ENCODE measurements around the gene FTH1. TPM values are rescaled to one million over a fixed set of nuclear protein-coding genes. Genes with fewer than 3 reads are reported as not detected.
A peak's percentile ranks its signal among the peaks of the same experiment; 100 is the strongest.

Gene FTH1
- total and polyA plus RNA-seq, 2 of the 13 experiments (the other 11 are each of a cell fraction or from before 2014, with no cell fraction given): 607 to 760 TPM

DNA sequence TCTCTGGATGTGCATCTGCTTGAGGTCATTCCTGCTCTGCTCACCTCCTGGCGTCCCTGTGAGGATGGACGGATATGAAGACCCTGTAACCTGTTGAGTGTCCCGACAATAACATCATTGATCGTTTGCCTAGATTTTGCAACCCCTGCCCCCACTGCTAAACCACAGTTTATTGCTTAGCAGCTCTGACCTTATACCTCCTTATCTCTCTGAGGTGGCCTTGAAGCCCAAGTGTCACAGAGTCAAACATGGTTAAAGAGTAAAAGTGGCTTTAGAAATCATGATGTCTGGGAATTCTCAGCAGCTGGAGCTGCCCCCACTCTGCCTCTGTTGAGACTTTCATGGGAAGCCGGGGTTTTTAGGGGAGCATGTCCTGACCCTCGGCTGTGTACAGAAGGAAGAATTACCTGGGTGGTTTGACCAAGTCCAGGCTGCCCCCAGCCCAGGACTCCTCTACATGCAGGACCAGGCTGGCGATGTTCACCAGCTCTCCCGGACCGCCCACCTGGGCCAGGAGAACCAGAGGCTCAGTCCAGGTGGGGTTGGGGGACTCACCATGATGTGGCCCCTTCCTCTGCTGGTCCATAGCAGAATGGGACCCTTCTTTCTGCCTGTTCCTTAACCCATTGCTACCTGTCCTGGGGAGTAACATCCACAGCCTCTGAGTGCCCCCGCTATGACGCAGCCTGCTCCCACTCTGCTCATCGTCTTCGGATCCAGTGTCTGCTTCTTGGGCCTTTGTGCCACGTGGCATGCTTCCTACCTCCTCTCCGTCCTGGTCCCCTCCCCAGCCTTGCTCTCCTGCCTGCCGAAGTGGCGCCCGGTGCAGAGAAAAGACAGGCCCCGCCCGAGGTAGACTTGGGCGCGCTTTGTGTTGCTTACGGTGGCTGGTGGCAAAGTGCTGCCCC, 33.4 kb upstream of the FTH1 start (continued):
- TF ChIP-seq POLR2G (IDR thresholded peaks at IDR 0.05; ENCODE audit: low read depth, low read length) (peak; percentile 21; the same call in 1 of the 2 replicates), MED1 (CRISPR knock-in tag; IDR thresholded peaks at IDR 0.05) (peak; percentile 75), SOX6 (IDR thresholded peaks at IDR 0.05) (no peak), SOX6 (CRISPR knock-in tag; IDR thresholded peaks at IDR 0.05) (peak; percentile 91), KAT2B (IDR thresholded peaks at IDR 0.05; ENCODE audit: borderline replicate concordance, low read depth, low read length) (no peak), ZNF790 (CRISPR knock-in tag; IDR thresholded peaks at IDR 0.05; ENCODE audit: borderline replicate concordance) (no peak), ZNF776 (CRISPR knock-in tag; IDR thresholded peaks at IDR 0.05) (no peak), CBX1 (IDR thresholded peaks at IDR 0.05; ENCODE audit: low read depth) (peak; percentile 73), FOSL1 (CRISPR knock-in tag; IDR thresholded peaks at IDR 0.05; ENCODE audit: borderline replicate concordance) (no peak), BRD4 (CRISPR knock-in tag; IDR thresholded peaks at IDR 0.05) (peak; percentile 57; the same call in 1 of the 2 replicates)
- TF ChIP-seq, protein P1, sequence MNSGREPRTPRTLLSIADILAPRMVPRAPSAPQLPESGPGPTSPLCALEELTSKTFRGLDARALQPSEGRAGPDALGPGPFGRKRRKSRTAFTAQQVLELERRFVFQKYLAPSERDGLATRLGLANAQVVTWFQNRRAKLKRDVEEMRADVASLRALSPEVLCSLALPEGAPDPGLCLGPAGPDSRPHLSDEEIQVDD (CRISPR knock-in tag; IDR thresholded peaks at IDR 0.05; ENCODE audit: borderline replicate concordance): no peak
- TF ChIP-seq, protein P2, sequence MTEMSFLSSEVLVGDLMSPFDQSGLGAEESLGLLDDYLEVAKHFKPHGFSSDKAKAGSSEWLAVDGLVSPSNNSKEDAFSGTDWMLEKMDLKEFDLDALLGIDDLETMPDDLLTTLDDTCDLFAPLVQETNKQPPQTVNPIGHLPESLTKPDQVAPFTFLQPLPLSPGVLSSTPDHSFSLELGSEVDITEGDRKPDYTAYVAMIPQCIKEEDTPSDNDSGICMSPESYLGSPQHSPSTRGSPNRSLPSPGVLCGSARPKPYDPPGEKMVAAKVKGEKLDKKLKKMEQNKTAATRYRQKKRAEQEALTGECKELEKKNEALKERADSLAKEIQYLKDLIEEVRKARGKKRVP (CRISPR knock-in tag; IDR thresholded peaks at IDR 0.05): peak in 1 of 2 experiments; percentile 38; a peak in 1 of 4 replicates
- TF ChIP-seq, protein P3, sequence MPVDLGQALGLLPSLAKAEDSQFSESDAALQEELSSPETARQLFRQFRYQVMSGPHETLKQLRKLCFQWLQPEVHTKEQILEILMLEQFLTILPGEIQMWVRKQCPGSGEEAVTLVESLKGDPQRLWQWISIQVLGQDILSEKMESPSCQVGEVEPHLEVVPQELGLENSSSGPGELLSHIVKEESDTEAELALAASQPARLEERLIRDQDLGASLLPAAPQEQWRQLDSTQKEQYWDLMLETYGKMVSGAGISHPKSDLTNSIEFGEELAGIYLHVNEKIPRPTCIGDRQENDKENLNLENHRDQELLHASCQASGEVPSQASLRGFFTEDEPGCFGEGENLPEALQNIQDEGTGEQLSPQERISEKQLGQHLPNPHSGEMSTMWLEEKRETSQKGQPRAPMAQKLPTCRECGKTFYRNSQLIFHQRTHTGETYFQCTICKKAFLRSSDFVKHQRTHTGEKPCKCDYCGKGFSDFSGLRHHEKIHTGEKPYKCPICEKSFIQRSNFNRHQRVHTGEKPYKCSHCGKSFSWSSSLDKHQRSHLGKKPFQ (CRISPR knock-in tag; IDR thresholded peaks at IDR 0.05; ENCODE audit: insufficient replicate concordance): no peak
- TF ChIP-seq, protein P4, sequence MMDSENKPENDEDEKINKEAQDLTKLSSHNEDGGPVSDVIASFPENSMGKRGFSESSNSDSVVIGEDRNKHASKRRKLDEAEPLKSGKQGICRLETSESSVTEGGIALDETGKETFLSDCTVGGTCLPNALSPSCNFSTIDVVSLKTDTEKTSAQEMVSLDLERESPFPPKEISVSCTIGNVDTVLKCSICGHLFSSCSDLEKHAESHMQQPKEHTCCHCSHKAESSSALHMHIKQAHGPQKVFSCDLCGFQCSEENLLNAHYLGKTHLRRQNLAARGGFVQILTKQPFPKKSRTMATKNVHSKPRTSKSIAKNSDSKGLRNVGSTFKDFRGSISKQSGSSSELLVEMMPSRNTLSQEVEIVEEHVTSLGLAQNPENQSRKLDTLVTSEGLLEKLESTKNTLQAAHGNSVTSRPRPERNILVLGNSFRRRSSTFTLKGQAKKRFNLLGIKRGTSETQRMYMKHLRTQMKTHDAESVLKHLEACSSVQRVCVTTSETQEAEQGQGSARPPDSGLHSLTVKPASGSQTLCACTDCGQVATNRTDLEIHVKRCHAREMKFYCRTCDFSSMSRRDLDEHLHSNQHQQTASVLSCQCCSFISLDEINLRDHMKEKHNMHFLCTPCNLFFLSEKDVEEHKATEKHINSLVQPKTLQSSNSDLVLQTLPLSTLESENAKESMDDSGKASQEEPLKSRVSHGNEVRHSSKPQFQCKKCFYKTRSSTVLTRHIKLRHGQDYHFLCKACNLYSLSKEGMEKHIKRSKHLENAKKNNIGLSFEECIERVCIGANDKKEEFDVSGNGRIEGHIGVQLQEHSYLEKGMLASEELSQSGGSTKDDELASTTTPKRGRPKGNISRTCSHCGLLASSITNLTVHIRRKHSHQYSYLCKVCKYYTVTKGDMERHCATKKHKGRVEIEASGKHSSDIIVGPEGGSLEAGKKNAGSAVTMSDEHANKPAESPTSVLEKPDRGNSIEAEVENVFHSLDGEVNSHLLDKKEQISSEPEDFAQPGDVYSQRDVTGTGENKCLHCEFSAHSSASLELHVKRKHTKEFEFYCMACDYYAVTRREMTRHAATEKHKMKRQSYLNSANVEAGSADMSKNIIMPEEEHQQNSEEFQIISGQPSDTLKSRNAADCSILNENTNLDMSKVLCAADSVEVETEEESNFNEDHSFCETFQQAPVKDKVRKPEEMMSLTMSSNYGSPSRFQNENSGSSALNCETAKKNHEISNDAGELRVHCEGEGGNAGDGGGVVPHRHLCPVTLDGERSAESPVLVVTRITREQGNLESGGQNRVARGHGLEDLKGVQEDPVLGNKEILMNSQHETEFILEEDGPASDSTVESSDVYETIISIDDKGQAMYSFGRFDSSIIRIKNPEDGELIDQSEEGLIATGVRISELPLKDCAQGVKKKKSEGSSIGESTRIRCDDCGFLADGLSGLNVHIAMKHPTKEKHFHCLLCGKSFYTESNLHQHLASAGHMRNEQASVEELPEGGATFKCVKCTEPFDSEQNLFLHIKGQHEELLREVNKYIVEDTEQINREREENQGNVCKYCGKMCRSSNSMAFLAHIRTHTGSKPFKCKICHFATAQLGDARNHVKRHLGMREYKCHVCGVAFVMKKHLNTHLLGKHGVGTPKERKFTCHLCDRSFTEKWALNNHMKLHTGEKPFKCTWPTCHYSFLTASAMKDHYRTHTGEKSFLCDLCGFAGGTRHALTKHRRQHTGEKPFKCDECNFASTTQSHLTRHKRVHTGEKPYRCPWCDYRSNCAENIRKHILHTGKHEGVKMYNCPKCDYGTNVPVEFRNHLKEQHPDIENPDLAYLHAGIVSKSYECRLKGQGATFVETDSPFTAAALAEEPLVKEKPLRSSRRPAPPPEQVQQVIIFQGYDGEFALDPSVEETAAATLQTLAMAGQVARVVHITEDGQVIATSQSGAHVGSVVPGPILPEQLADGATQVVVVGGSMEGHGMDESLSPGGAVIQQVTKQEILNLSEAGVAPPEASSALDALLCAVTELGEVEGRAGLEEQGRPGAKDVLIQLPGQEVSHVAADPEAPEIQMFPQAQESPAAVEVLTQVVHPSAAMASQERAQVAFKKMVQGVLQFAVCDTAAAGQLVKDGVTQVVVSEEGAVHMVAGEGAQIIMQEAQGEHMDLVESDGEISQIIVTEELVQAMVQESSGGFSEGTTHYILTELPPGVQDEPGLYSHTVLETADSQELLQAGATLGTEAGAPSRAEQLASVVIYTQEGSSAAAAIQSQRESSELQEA (CRISPR knock-in tag; IDR thresholded peaks at IDR 0.05; ENCODE audit: not compliant biosample characterization): no peak
- TF ChIP-seq, protein P5, sequence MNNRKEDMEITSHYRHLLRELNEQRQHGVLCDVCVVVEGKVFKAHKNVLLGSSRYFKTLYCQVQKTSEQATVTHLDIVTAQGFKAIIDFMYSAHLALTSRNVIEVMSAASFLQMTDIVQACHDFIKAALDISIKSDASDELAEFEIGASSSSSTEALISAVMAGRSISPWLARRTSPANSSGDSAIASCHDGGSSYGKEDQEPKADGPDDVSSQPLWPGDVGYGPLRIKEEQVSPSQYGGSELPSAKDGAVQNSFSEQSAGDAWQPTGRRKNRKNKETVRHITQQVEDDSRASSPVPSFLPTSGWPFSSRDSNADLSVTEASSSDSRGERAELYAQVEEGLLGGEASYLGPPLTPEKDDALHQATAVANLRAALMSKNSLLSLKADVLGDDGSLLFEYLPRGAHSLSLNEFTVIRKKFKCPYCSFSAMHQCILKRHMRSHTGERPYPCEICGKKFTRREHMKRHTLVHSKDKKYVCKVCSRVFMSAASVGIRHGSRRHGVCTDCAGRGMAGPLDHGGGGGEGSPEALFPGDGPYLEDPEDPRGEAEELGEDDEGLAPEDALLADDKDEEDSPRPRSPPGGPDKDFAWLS (CRISPR knock-in tag; IDR thresholded peaks at IDR 0.05; ENCODE audit: borderline replicate concordance): no peak

Data from HepG2 (cell line).